NCI-H2107 treated with DMSO at 0.1 percent for 48 hours (cell line): ENCODE results near the gene ZFYVE21.

Experiments
- DNase-seq: peaks from one replicate; lab custom pipeline; 2025; ENCODE audit not compliant: unreplicated experiment; lab: John Stamatoyannopoulos, UW

The ZFYVE21 gene

GRCh38 chr14:103704708-103705107 is 10.9 kb upstream of the ZFYVE21 start:
- DNase-seq = no peak

GRCh38 chr14:103705118-103705503 is 10.5 kb upstream of the ZFYVE21 start:
- no peak for DNase-seq

GRCh38 chr14:103705504-103706284 is 9.9 kb upstream of the ZFYVE21 start:
- DNase-seq = no peak

- DNase-seq = no peak
These were observed 8.9 kb upstream of the ZFYVE21 start for GRCh38 chr14:103706551-103707328.

- DNase-seq = no peak
These were observed 8.0 kb upstream of the ZFYVE21 start for GRCh38 chr14:103707329-103708263.

GRCh38 chr14:103708750-103709187 is 6.8 kb upstream of the ZFYVE21 start:
- no peak for DNase-seq

GRCh38 chr14:103709814-103710213 is 5.8 kb upstream of the ZFYVE21 start:
- no peak for DNase-seq

- DNase-seq = no peak
These were observed 4.7 kb upstream of the ZFYVE21 start for GRCh38 chr14:103710771-103711377.

- DNase-seq = no peak
These were observed 3.8 kb upstream of the ZFYVE21 start for GRCh38 chr14:103711516-103712431.

- DNase-seq = no peak
These were observed 2.9 kb upstream of the ZFYVE21 start for GRCh38 chr14:103712633-103713247.

GRCh38 chr14:103713304-103714062 is 2.1 kb upstream of the ZFYVE21 start:
- DNase-seq = no peak

GRCh38 chr14:103714063-103714724 is 1.4 kb upstream of the ZFYVE21 start:
- no peak for DNase-seq

GRCh38 chr14:103716091-103716801 is 636 bp downstream of the ZFYVE21 start:
- DNase-seq = no peak

GRCh38 chr14:103716899-103717411 is 1.3 kb downstream of the ZFYVE21 start:
- no peak for DNase-seq

- DNase-seq = no peak
These were observed 3.0 kb downstream of the ZFYVE21 start for GRCh38 chr14:103718572-103718971.

GRCh38 chr14:103719751-103720150 is 4.1 kb downstream of the ZFYVE21 start:
- DNase-seq = no peak
